Mesendoderm (in vitro differentiated cells): ENCODE data around the gene FZD10.

Experiments used
- DNase-seq: peaks from one replicate; pipeline ENCODE4 v3.0.0; 2013
- H2AK5ac ChIP-seq: 2 replicates; pipeline ENCODE4 v1.6.1; 2013; ENCODE audit warnings: low read length, inconsistent platforms
- H2BK120ac ChIP-seq: 2 replicates; pipeline ENCODE4 v1.6.1; 2013; ENCODE audit warnings: low read depth, mild to moderate bottlenecking, low read length, moderate library complexity, mixed read lengths
- H2BK15ac ChIP-seq: replicated peaks from 2 replicates; pipeline ENCODE4 v1.6.1; 2013; ENCODE audit warnings: low read depth, mild to moderate bottlenecking, moderate library complexity
- H2BK5ac ChIP-seq: 2 replicates; pipeline ENCODE4 v1.6.1; 2013; ENCODE audit warnings: low read length, inconsistent platforms
- H3K18ac ChIP-seq: 2 replicates; pipeline ENCODE4 v1.6.1; 2013; ENCODE audit warnings: mild to moderate bottlenecking, low read length, mixed read lengths
- H3K23ac ChIP-seq: one replicate; pipeline ENCODE4 v1.6.1; 2013; ENCODE audit warnings: low read length
- H3K27ac ChIP-seq: 2 replicates; pipeline ENCODE4 v1.5.1; 2013; ENCODE audit warnings: low read depth, mild to moderate bottlenecking, inconsistent platforms, low read length, moderate library complexity
- H3K27me3 ChIP-seq: 2 replicates; pipeline ENCODE4 v1.6.1; 2013; ENCODE audit warnings: low read length, control low read depth, mild to moderate bottlenecking, inconsistent platforms; ENCODE audit not compliant: insufficient read depth, poor library complexity
- H3K36me3 ChIP-seq: 2 replicates; pipeline ENCODE4 v1.6.1; 2013; ENCODE audit warnings: low read length, inconsistent platforms; ENCODE audit not compliant: control insufficient read depth, insufficient read depth
- H3K4ac ChIP-seq: one replicate; pipeline ENCODE4 v1.6.1; 2013; ENCODE audit warnings: low read depth, mild to moderate bottlenecking, low read length, moderate library complexity
- H3K4me1 ChIP-seq: 2 replicates; pipeline ENCODE4 v1.6.1; 2013; ENCODE audit warnings: low read depth, low read length, inconsistent platforms; ENCODE audit not compliant: control insufficient read depth
- H3K4me2 ChIP-seq: 2 replicates; pipeline ENCODE4 v1.6.1; 2013; ENCODE audit warnings: low read length
- H3K4me3 ChIP-seq: 2 replicates; pipeline ENCODE4 v1.5.1; 2013; ENCODE audit warnings: mild to moderate bottlenecking, low read length
- H3K56ac ChIP-seq: one replicate; pipeline ENCODE4 v1.6.1; 2013; ENCODE audit warnings: low read length
- H3K79me1 ChIP-seq: 2 replicates; pipeline ENCODE4 v1.6.1; 2013; ENCODE audit warnings: low read length, inconsistent platforms
- H3K79me2 ChIP-seq: 2 replicates; pipeline ENCODE4 v1.6.1; 2013; ENCODE audit warnings: mild to moderate bottlenecking, low read length; ENCODE audit not compliant: control insufficient read depth, insufficient read depth
- H3K9ac ChIP-seq: 2 replicates; pipeline ENCODE4 v1.6.1; 2013; ENCODE audit warnings: low read length, inconsistent platforms
- H4K5ac ChIP-seq: one replicate; pipeline ENCODE4 v1.6.1; 2013; ENCODE audit warnings: low read length
- H4K8ac ChIP-seq: one replicate; pipeline ENCODE4 v1.6.1; 2013; ENCODE audit warnings: low read depth, mild to moderate bottlenecking, control low read depth, low read length, moderate library complexity
- WGBS: extraction: QIAGEN DNeasy Blood & Tissue Kit; methylation state at CpG from one replicate; pipeline ENCODE4 v1.1.7; 2013; ENCODE audit warnings: low lambda C conversion rate, missing lambda C conversion rate; ENCODE audit not compliant: insufficient coverage; ENCODE audit errors: extremely low coverage; 5-methylcytosine and 5-hydroxymethylcytosine counted together

The FZD10 gene

GRCh38 chr12:130127912-130128789 is 34.1 kb upstream of the FZD10 start:
- H3K18ac ChIP-seq: no peak overlapping the region
- no peak overlapping the region for H2BK120ac ChIP-seq
- no peak overlapping the region for H3K9ac ChIP-seq
- no peaks in the 10 kb centered on the region for H3K36me3 ChIP-seq
- H2AK5ac ChIP-seq: no peak overlapping the region
- H3K27ac ChIP-seq: no peak overlapping the region
- no peak overlapping the region for H3K23ac ChIP-seq
- no CpG with 5 or more reads among the region's 21 CpGs for WGBS
- H4K5ac ChIP-seq: no peak overlapping the region
- no peaks in the 10 kb centered on the region for H3K79me1 ChIP-seq
- no peaks in the 10 kb centered on the region for H3K79me2 ChIP-seq
- H2BK5ac ChIP-seq: no peak overlapping the region
- H3K4ac ChIP-seq: no peak overlapping the region
- no peaks in the 10 kb centered on the region for H3K27me3 ChIP-seq
- no peak overlapping the region for H3K56ac ChIP-seq
- no peak overlapping the region for H3K4me2 ChIP-seq
- H3K4me3 ChIP-seq: no peak overlapping the region
- H2BK15ac ChIP-seq: no peak overlapping the region
- DNase-seq: no peak
- no peaks in the 10 kb centered on the region for H3K4me1 ChIP-seq
- H4K8ac ChIP-seq: no peak overlapping the region

DNA sequence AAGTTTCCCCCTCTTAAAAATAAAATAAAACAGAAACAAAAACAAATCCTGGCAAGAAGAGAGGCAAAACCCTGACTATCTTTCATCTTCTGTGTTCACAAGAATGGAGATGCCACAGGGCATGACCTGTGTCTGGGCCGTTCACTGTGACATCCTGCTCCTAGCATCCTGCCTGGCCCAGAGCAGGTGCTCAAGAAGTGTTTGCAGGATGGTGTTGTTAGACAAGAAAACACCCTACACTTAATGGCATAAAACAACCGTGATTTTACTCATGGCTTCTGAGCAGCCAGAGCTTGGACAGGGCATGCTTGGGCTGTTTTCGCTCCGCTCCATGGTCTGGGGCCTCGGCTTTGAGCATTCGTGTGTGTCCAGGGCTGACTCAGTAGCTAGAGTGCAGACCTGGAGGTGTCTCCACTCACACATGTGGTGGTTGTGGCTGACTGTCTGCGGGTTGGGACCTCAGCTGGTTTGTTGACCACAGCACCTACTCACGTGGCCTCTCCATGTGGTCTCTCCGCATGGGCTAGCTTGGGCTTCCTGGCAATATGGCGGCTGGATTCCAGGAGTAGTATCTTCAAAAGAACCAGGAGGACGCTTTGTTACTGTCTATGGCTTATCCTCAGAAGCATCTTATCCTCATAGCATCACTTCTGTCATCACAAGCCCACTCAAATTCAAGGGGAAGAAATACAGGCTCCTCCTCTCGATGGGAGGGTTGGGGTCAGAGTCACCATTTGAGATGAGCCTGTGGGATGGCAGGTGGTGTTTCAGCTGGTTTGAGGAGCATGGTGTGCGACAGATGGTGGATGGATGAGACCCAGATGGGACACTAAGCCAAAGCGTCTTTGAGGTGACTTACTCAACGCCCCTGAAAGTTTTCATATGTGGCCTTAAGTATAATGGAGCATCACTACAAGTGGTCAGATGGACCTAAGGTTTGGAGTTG is 33.2 kb upstream of the FZD10 start:
- no peak overlapping the region for H4K5ac ChIP-seq
- no peak overlapping the region for H2BK120ac ChIP-seq
- H3K27me3 ChIP-seq: no peaks in the 10 kb centered on the region
- no peak overlapping the region for H3K18ac ChIP-seq
- H3K79me1 ChIP-seq: no peaks in the 10 kb centered on the region
- no CpG with 5 or more reads among the region's 15 CpGs for WGBS
- no peak for DNase-seq
- H2BK15ac ChIP-seq: no peak overlapping the region
- no peak overlapping the region for H2AK5ac ChIP-seq
- no peak overlapping the region for H3K4me2 ChIP-seq
- H3K56ac ChIP-seq: no peak overlapping the region
- H3K23ac ChIP-seq: no peak overlapping the region
- no peak overlapping the region for H3K9ac ChIP-seq
- H3K79me2 ChIP-seq: no peaks in the 10 kb centered on the region
- no peak overlapping the region for H3K4ac ChIP-seq
- H3K4me1 ChIP-seq: no peaks in the 10 kb centered on the region
- H3K36me3 ChIP-seq: no peaks in the 10 kb centered on the region
- no peak overlapping the region for H3K4me3 ChIP-seq
- H3K27ac ChIP-seq: no peak overlapping the region
- H4K8ac ChIP-seq: no peak overlapping the region
- H2BK5ac ChIP-seq: no peak overlapping the region

GRCh38 chr12:130130346-130130745 is 31.9 kb upstream of the FZD10 start:
- WGBS: no CpG with 5 or more reads among the region's 6 CpGs
- no peak overlapping the region for H4K8ac ChIP-seq
- H4K5ac ChIP-seq: no peak overlapping the region
- H3K27me3 ChIP-seq: no peaks in the 10 kb centered on the region
- H3K27ac ChIP-seq: no peak overlapping the region
- H3K9ac ChIP-seq: no peak overlapping the region
- no peak for DNase-seq
- H3K18ac ChIP-seq: no peak overlapping the region
- H3K4ac ChIP-seq: no peak overlapping the region
- no peaks in the 10 kb centered on the region for H3K36me3 ChIP-seq
- no peaks in the 10 kb centered on the region for H3K79me2 ChIP-seq
- no peaks in the 10 kb centered on the region for H3K4me1 ChIP-seq
- no peak overlapping the region for H2BK120ac ChIP-seq
- H2AK5ac ChIP-seq: no peak overlapping the region
- H3K4me3 ChIP-seq: no peak overlapping the region
- no peaks in the 10 kb centered on the region for H3K79me1 ChIP-seq
- H3K4me2 ChIP-seq: no peak overlapping the region
- no peak overlapping the region for H3K56ac ChIP-seq
- H3K23ac ChIP-seq: no peak overlapping the region
- H2BK5ac ChIP-seq: no peak overlapping the region
- no peak overlapping the region for H2BK15ac ChIP-seq

- WGBS: no CpG with 5 or more reads among the region's 14 CpGs
- DNase-seq: no peak
- no peaks in the 10 kb centered on the region for H3K36me3 ChIP-seq
- no peak overlapping the region for H2BK5ac ChIP-seq
- no peaks in the 10 kb centered on the region for H3K4me1 ChIP-seq
- H3K27me3 ChIP-seq: no peaks in the 10 kb centered on the region
- H2BK15ac ChIP-seq: no peak overlapping the region
- no peak overlapping the region for H2BK120ac ChIP-seq
- H3K27ac ChIP-seq: no peak overlapping the region
- no peak overlapping the region for H3K4ac ChIP-seq
- H3K79me2 ChIP-seq: no peaks in the 10 kb centered on the region
- no peak overlapping the region for H3K4me2 ChIP-seq
- H3K9ac ChIP-seq: no peak overlapping the region
- no peak overlapping the region for H3K56ac ChIP-seq
- no peaks in the 10 kb centered on the region for H3K79me1 ChIP-seq
- H2AK5ac ChIP-seq: no peak overlapping the region
- H4K8ac ChIP-seq: no peak overlapping the region
- no peak overlapping the region for H3K23ac ChIP-seq
- no peak overlapping the region for H3K4me3 ChIP-seq
- no peak overlapping the region for H4K5ac ChIP-seq
- H3K18ac ChIP-seq: no peak overlapping the region
Observed at GRCh38 chr12:130131025-130131424, 31.2 kb upstream of the FZD10 start.

DNA sequence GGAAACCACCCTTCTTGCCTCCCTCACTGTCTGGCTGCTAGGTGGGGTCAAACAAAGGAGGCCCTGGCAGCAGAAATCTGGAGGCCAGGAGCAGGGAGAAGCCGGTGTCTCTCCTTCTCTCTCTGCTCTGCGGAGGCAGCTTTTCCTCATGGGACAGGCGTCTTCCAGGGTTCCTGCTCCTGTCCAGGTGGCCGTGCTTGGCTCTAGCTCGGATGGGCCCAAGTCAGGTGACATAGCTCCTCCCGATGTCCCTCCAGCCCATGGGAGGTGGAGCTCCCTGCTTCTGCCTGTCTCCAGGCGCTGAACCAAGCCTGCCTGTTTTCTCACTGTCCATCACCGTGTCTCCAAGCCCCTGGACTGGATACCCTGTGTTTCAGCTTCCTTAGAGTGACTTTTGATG is 30.5 kb upstream of the FZD10 start:
- Histone ChIP-seq H3K4me1 (no peaks in the 10 kb centered on the region), H2BK120ac (no peak overlapping the region)
- no CpG with 5 or more reads among the region's 8 CpGs for WGBS

More for the DNA sequence above, 30.5 kb upstream of the FZD10 start:
- no peak overlapping the region for H3K4me2 ChIP-seq
- H3K4ac ChIP-seq: no peak overlapping the region
- no peaks in the 10 kb centered on the region for H3K79me2 ChIP-seq
- no peak overlapping the region for H3K27ac ChIP-seq
- H3K56ac ChIP-seq: no peak overlapping the region
- no peak overlapping the region for H4K8ac ChIP-seq
- no peak overlapping the region for H3K9ac ChIP-seq
- no peak overlapping the region for H3K4me3 ChIP-seq
- DNase-seq: no peak
- H2BK15ac ChIP-seq: no peak overlapping the region
- no peaks in the 10 kb centered on the region for H3K36me3 ChIP-seq
- H3K27me3 ChIP-seq: no peaks in the 10 kb centered on the region
- H3K23ac ChIP-seq: no peak overlapping the region
- H3K79me1 ChIP-seq: no peaks in the 10 kb centered on the region
- H2AK5ac ChIP-seq: no peak overlapping the region
- no peak overlapping the region for H2BK5ac ChIP-seq
- H4K5ac ChIP-seq: no peak overlapping the region
- H3K18ac ChIP-seq: no peak overlapping the region
